ENCODE results near the gene SIM2.

- TF ChIP-seq POLR2AphosphoS5 (IDR thresholded peaks at IDR 0.05; ENCODE audit: borderline replicate concordance, low read depth, low read length) (no peak), EZH2 (IDR thresholded peaks at IDR 0.05) (no peak), FOXP2 (optimal IDR thresholded peaks at IDR 0.05; ENCODE audit: control extremely low read depth, extremely low read length, insufficient read depth) (no peak)
Measured at GRCh38 chr21:36704958-36705678, 6.2 kb downstream of the SIM2 start.

Measured in SK-N-MC (cell line).